NCI-H1092 (cell line): ENCODE measurements around the gene G0S2.

ENCODE experiments used
- DNase-seq: peaks from one replicate; lab custom pipeline; 2025; lab: John Stamatoyannopoulos, UW

G0S2 gene

GRCh38 chr1:209674957-209675564 is at the start of gene G0S2:
G0S2 (plus strand) TSS chr1:209675412; CDS start chr1:209675685, 273 bp downstream.
- peak; percentile 38 for DNase-seq

- no peak for DNase-seq
These were observed 49.4 kb upstream of the G0S2 start for GRCh38 chr1:209625791-209626285.

GRCh38 chr1:209626346-209627026 is 48.7 kb upstream of the G0S2 start:
- DNase-seq: no peak

- no peak for DNase-seq
These were observed 48.0 kb upstream of the G0S2 start for GRCh38 chr1:209627027-209627731.

DNA sequence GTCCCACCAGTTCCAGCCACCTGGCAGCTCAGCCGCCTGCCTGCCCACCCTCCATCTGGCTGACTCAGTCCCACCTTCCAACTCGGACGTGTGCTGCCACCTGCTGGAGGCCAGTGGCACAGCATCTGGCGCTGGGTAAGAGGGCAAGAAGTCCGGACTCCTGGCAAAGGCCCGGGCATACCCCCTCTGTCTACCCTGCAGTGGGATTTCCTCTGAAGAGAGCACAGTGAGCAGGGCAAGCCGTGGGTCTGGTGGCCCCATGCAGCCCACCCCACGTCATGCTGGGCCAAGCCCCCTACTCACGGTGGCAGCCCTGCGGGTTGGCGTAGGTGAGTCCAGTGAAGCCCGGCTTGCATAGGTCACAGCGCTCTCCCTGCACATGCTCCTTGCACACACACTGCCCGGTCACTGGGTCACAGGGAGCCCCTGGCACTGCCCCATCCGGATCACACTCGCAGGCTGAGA is 47.4 kb upstream of the G0S2 start:
- DNase-seq: peak; percentile 75

DNA sequence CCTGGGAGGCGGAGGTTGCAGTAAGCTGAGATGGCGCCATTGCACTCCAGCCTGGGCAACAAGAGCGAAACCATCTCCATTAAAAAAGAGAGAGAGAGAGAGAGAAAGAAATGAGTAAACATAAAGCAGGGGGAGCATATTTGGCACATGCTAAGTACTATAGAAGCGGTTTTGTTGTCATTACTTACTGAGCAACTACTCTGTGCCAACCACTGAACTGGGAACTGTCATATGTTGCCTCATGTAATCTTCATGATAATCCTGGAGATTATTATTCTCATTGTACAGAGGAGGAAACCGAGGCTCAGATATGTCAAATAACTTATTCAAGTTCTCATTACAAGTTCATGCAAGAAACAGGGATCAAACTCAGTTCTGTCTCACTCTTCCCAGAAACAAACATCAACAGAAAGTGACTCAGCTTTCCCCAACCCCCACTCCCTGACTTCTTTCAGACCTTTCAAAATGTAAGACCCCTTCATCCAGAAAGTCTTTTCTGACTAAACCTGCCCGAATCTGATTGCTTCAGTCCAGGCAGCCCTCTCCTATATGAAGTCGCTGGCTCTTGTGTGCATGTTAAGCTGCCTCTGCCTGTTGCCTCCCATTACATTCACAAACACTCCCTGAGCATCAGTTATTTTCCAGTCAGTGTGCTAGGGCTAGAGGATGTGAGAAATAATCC is 46.5 kb upstream of the G0S2 start:
- DNase-seq: no peak

- DNase-seq: no peak
These were observed 45.4 kb upstream of the G0S2 start for GRCh38 chr1:209629621-209630382.

- DNase-seq: no peak
These were observed 44.6 kb upstream of the G0S2 start for GRCh38 chr1:209630383-209631225.

DNA sequence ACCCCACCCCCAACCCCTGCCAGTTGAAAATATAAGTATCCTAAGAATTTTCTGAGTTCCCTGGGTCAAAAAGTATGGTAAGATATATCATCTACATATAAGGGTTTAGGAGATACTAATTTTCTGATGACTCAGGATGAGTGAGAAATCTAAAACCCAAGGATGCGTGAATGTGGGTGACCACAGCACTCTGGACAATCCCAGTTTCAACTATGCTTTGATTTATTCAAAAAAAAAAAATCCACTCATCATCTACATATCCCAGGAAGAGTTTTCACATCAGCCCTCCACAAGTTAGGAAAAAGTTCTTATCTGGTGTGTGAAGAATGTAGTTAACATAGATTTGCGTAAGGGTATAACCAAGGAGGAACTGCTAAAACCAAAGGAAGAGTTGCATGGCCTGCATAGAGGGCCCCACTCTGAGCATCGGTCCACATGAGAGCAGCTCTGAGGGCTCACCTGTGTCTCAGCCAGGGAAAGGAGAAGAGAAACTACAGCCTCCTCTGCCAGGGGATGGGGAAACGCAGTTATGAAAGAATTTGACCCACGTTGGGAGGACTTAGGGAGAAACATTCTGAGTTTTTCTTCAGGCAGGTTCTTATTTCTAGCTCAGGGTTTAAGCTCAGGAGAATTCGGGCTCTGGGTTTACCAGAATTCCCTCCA is 41.7 kb upstream of the G0S2 start:
- no peak for DNase-seq

DNA sequence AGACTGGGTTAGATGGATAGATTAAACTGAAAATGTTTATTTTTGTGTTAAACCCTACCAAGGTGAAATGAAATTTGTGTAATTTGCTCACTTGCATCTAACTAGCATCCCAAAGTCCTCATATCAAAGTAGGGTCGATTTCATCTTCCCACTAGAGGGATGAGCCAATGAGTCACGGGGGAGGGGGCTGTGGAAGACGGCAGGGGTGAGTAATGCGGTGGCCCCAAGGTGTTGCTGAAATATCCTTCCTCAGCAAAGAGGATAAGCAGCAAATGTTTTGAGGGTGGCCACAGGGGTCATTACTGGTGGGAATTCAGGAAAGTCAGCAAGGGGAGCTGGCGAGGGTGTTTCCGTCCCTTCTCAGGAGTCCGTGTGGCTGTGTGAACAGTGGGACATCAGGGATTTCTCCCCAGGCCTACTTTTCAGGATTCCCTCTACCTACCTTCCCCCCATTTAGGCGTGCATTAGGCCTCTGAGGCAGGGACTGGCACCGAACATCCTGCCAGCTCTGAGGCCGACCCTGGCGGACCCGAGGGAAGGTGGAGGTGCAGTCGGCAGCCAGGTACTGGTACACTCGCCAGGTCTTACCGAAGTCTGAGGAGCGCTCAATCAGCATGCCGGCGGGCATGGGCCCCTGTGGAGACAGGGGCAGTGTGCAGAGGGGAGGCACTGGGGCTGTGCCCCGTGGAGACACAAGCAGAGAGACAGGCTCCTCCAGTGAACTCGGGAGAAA is 41.0 kb upstream of the G0S2 start:
- no peak for DNase-seq

DNA sequence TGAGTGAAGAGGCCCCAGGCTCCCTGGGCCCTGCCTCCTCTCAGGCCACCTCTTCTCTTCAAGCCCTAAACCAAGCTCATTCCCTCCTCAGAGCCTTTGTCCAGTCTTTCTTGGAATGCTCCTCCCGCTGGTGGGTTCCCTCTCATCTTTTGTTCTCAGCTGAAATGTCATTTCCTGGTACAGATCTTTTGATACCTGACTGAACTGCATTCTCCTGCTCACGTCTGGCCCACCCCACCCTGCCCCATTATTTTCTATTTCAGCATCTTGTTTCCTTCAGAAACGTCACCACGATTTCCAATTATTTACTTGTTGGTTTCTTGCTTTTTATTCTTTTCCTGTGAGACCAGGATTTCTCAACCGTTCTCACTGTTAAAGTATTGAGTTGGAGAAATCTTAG is 39.4 kb upstream of the G0S2 start:
- DNase-seq: no peak

- DNase-seq: no peak
These were observed 33.4 kb upstream of the G0S2 start for GRCh38 chr1:209641832-209642172.

DNA sequence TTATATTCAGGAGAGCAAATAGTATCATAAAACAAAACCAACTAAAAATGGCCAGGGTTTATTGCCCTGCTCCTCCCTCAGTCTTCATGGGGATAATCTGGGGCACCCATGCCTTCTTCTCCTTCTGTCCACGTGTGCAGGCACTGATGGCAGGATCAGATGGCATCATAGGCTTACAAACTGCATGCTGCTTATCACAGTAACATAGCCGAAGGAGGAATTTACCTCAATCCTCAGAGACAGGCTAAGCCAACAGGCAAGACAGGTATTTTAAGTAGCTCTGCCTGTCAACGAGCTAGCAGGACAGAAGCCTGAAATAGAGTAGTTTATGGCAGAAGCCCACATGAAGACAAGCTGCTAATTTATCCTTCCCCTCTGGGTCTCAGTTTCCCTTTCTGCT is 32.4 kb upstream of the G0S2 start:
- no peak for DNase-seq

- no peak for DNase-seq
These were observed 31.8 kb upstream of the G0S2 start for GRCh38 chr1:209643285-209644020.

DNA sequence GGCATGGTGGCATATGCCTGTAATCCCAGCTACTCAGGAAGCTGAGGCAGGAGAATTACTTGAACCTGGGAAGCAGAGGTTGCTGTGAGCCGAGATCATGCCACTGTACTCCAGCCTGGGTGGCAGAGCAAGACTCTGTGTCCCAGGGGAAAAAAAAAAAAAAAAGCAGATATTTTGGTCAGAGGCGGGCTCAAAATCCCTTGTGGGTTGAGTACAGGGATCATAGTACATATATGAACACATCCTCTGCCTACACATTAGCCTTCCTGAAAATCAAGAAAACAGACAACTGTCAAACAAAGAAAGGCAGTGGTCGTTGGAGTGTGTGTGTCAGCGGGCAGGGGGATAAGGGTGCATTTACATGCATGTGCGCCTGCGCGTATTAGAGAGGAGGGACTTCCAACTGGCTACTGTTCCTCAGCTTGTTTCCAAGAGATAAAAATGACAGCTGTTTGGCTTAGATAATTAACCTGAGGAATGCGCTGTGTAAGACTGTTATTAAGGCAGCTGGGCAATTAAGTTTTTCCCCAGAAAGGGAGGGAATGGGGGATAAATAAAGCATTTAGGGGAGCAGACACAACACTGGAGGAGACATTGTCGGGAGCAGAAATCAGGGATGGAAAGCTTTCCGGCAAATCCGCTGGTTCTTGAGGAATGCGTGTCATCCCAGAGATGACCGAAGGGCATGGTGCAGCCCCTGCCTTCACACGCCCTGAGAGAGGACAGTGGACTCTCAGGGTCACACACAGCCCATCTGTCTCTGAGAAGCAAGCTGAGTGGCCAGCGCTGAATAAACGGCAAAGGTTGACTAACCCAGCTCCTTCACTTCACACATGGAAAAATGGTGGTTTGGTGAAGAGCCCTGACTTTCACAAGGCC is 29.4 kb upstream of the G0S2 start:
- no peak for DNase-seq

DNA sequence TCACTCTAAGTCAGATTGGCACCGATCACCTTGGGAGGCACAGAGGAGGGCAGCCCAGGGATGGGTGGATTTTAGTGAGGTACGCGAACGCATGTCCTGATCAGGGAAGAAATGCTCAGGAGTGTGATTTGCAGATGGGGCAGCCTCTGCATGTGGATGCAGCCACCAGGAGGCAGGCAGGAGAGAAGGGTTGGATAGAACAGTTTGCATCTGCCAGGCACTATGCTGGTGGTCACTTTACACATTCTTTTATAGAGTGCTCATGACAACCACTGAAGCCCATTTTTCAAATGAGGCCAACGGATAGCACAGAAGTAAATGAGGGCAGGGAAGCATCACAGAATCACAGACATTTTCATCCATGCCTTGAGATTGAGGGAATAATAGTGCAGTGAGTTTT is 28.7 kb upstream of the G0S2 start:
- DNase-seq: no peak

DNA sequence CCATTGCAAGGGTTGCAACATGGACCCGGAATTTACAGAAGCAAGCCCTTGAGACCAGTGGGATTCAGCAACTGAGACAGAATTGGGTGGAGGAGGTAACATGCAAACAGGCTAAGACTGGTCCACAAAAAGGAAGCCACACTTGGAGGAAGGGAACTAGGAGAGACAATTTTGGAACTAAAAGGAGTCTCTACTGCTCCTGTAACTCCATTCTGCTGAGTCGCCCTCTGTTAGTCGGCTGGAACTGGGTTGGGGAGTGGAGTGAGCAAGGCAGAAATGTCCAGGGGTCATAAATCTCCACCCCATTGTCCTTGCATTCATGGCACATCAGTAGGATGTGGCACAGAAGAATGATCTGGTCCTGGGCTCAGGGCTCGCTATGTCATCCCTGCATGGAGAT is 28.1 kb upstream of the G0S2 start:
- DNase-seq: no peak

GRCh38 chr1:209648346-209648745 is 26.9 kb upstream of the G0S2 start:
- no peak for DNase-seq
